ENCODE data around the gene TNFRSF8.

The TNFRSF8 gene

DNA sequence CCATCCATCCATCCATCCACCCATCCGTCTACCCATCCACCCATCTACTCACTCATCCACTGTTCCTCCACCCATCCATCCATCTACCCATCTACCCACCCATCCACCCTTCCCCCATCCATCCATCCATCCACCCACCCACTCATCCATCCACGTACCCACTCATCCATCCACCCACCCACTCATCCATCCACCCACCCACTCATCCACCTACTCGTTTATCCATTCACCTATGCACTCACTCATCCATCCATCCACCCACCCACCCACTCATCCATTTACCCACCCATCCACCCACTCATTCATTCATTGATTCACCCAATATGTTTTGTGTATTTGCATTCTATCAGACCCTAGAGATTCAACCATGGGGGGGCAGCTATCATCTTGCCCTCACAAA lies 27.2 kb downstream of the TNFRSF8 start:
- Histone ChIP-seq H3K9ac (ENCODE audit: low read length) (no peak overlapping the region), H3K4me2 (ENCODE audit: low read length) (no peak overlapping the region), H3K79me2 (ENCODE audit: insufficient read depth, low read length) (no peaks in the 10 kb centered on the region), H3K27me3 (ENCODE audit: insufficient read depth, low read length) (no peaks in the 10 kb centered on the region), H3K4me1 (ENCODE audit: insufficient read depth, low read length, severe bottlenecking) (no peaks in the 10 kb centered on the region), H3K4me3 (ENCODE audit: low read depth, low read length, poor library complexity, severe bottlenecking) (no peak overlapping the region), H3K9me3 (ENCODE audit: low read length) (no peaks in the 10 kb centered on the region), H2AFZ (ENCODE audit: low read length) (no peak overlapping the region), H3K9me2 (ENCODE audit: low read depth, low read length) (no peaks in the 10 kb centered on the region), H3K27ac (ENCODE audit: low read depth, low read length, poor library complexity, severe bottlenecking) (no peak overlapping the region), H4K20me1 (ENCODE audit: insufficient read depth, low read length) (no peaks in the 10 kb centered on the region), H3K36me3 (ENCODE audit: insufficient read depth, low read length) (no peaks in the 10 kb centered on the region), H3F3A (ENCODE audit: insufficient read depth, low read length) (no peaks in the 10 kb centered on the region)
- TF ChIP-seq, protein P1, sequence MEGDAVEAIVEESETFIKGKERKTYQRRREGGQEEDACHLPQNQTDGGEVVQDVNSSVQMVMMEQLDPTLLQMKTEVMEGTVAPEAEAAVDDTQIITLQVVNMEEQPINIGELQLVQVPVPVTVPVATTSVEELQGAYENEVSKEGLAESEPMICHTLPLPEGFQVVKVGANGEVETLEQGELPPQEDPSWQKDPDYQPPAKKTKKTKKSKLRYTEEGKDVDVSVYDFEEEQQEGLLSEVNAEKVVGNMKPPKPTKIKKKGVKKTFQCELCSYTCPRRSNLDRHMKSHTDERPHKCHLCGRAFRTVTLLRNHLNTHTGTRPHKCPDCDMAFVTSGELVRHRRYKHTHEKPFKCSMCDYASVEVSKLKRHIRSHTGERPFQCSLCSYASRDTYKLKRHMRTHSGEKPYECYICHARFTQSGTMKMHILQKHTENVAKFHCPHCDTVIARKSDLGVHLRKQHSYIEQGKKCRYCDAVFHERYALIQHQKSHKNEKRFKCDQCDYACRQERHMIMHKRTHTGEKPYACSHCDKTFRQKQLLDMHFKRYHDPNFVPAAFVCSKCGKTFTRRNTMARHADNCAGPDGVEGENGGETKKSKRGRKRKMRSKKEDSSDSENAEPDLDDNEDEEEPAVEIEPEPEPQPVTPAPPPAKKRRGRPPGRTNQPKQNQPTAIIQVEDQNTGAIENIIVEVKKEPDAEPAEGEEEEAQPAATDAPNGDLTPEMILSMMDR (IDR thresholded peaks at IDR 0.05; ENCODE audit: low read length), result no peak
- TF ChIP-seq EZH2 (IDR thresholded peaks at IDR 0.05; ENCODE audit: borderline replicate concordance, low read length), result no peak

DNA sequence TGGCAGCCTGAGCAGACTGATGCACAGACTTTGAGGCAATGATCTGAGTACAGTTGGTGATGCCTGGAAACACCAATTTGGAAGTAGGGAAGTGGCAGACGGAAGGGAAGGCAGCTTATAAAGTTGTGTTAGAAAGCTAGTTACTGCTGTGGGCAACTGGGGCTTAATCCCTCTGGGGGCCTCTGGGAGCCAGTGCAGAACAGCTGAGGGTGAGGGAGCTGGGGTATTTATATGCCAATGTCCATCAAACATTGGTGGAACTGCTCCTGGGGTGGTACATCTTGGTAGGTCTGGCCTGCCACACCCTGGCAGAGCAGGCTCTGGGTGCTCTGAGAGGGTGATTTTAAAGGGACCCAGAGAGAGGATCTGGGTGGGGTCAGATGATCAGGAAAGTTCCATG lies 28.1 kb downstream of the TNFRSF8 start:
- Histone ChIP-seq H3K4me3 (ENCODE audit: low read depth, low read length, poor library complexity, severe bottlenecking) (no peak overlapping the region), H3K4me1 (ENCODE audit: insufficient read depth, low read length, severe bottlenecking) (no peaks in the 10 kb centered on the region), H3K27ac (ENCODE audit: low read depth, low read length, poor library complexity, severe bottlenecking) (no peak overlapping the region), H3K36me3 (ENCODE audit: insufficient read depth, low read length) (no peaks in the 10 kb centered on the region), H3F3A (ENCODE audit: insufficient read depth, low read length) (no peaks in the 10 kb centered on the region), H3K9me2 (ENCODE audit: low read depth, low read length) (no peaks in the 10 kb centered on the region), H3K27me3 (ENCODE audit: insufficient read depth, low read length) (no peaks in the 10 kb centered on the region), H2AFZ (ENCODE audit: low read length) (no peak overlapping the region), H3K9me3 (ENCODE audit: low read length) (0 out of 2 replicates have a peak, but pooled peaks cover 3% of the 10 kb centered on the region), H3K4me2 (ENCODE audit: low read length) (no peak overlapping the region), H4K20me1 (ENCODE audit: insufficient read depth, low read length) (no peaks in the 10 kb centered on the region), H3K79me2 (ENCODE audit: insufficient read depth, low read length) (no peaks in the 10 kb centered on the region), H3K9ac (ENCODE audit: low read length) (no peak overlapping the region)
- TF ChIP-seq, protein P1 (IDR thresholded peaks at IDR 0.05; ENCODE audit: low read length), result no peak
- no peak for TF ChIP-seq EZH2 (IDR thresholded peaks at IDR 0.05; ENCODE audit: borderline replicate concordance, low read length)

DNA sequence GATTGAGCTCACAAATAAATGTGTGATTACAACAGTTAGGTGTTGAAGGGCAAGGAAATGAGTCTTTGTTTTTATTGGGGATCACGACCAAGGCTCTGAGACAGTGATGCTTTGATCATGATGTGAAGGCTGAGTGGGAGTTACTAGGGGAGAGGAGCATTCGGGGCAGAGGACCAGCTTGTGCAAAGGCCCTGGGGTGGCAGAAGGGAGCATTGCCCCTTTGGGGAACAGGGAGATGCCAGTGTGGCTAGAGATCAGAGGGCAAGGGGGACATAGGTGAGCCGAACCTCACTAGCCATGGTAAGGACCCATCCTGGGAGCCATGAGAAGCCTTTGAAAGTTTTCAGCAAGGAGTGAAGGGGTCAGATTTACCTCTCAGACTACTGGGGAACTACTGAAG lies 31.1 kb downstream of the TNFRSF8 start:
- Histone ChIP-seq H3K4me3 (ENCODE audit: low read depth, low read length, poor library complexity, severe bottlenecking) (no peak overlapping the region), H2AFZ (ENCODE audit: low read length) (no peak overlapping the region), H3K27ac (ENCODE audit: low read depth, low read length, poor library complexity, severe bottlenecking) (no peak overlapping the region), H3K9ac (ENCODE audit: low read length) (no peak overlapping the region), H3K9me2 (ENCODE audit: low read depth, low read length) (no peaks in the 10 kb centered on the region), H3F3A (ENCODE audit: insufficient read depth, low read length) (no peaks in the 10 kb centered on the region), H3K27me3 (ENCODE audit: insufficient read depth, low read length) (no peaks in the 10 kb centered on the region), H3K79me2 (ENCODE audit: insufficient read depth, low read length) (no peaks in the 10 kb centered on the region), H3K9me3 (ENCODE audit: low read length) (0 out of 2 replicates have a peak, but pooled peaks cover 3% of the 10 kb centered on the region), H3K4me1 (ENCODE audit: insufficient read depth, low read length, severe bottlenecking) (no peaks in the 10 kb centered on the region), H4K20me1 (ENCODE audit: insufficient read depth, low read length) (no peaks in the 10 kb centered on the region), H3K36me3 (ENCODE audit: insufficient read depth, low read length) (no peaks in the 10 kb centered on the region), H3K4me2 (ENCODE audit: low read length) (no peak overlapping the region)
- TF ChIP-seq, protein P1 (IDR thresholded peaks at IDR 0.05; ENCODE audit: low read length), result no peak
- no peak for TF ChIP-seq EZH2 (IDR thresholded peaks at IDR 0.05; ENCODE audit: borderline replicate concordance, low read length)
